Testis (tissue), 2 donors: ENCODE measurements around the gene ANGPT4.

Source experiments
- CTCF ChIP-seq, 3 experiments: fragments of 450-650 bp in 2 of 3; fragments of 200-600 bp in 1 of 3; sonication (generic) in 1 of 3; IDR thresholded peaks; one replicate each; pipeline ENCODE4 v1.5.1; 2016 to 2019; ENCODE audit warnings: antibody characterized with exemption in 3 of 3, mild to moderate bottlenecking in 2 of 3, moderate library complexity in 1 of 3
- POLR2A ChIP-seq: fragments of 450-650 bp; IDR thresholded peaks from one replicate; pipeline ENCODE4 v1.6.1; 2017; ENCODE audit warnings: antibody characterized with exemption, mild to moderate bottlenecking, moderate library complexity

GRCh38 chr20:914727-915498 is 1.2 kb downstream of the ANGPT4 start:
- TF ChIP-seq CTCF (IDR thresholded peaks at IDR 0.05), result no peak
- no peak for TF ChIP-seq POLR2A
